Measurements from ENCODE around the gene SLC12A9. TPM values are rescaled to one million over a fixed set of nuclear protein-coding genes. Genes with fewer than 3 reads are reported as not detected.
"Not testable (repeated sequence)": the region's sequence is repeated elsewhere in the genome, so short reads cannot be mapped to it uniquely, and the experiment has no call there.

The SLC12A9 gene
- total RNA-seq, 1 donor from 2014 or later, result 26.6 TPM

GRCh38 chr7:100806276-100806675 is 46.2 kb upstream of the SLC12A9 start:
- Mint-ChIP-seq H3K4me3 (ENCODE audit: unreplicated experiment) (no peak overlapping the region), H3K27ac (ENCODE audit: unreplicated experiment) (no peak overlapping the region), H3K27me3 (ENCODE audit: low read depth) (no peaks in the 10 kb centered on the region), H3K4me1 (ENCODE audit: low read depth) (peaks cover 30% of the 10 kb centered on the region), H3K36me3 (ENCODE audit: low read depth) (peaks cover 39% of the 10 kb centered on the region), H3K9me3 (ENCODE audit: low read depth) (no peaks in the 10 kb centered on the region)
- TF ChIP-seq, protein P1, sequence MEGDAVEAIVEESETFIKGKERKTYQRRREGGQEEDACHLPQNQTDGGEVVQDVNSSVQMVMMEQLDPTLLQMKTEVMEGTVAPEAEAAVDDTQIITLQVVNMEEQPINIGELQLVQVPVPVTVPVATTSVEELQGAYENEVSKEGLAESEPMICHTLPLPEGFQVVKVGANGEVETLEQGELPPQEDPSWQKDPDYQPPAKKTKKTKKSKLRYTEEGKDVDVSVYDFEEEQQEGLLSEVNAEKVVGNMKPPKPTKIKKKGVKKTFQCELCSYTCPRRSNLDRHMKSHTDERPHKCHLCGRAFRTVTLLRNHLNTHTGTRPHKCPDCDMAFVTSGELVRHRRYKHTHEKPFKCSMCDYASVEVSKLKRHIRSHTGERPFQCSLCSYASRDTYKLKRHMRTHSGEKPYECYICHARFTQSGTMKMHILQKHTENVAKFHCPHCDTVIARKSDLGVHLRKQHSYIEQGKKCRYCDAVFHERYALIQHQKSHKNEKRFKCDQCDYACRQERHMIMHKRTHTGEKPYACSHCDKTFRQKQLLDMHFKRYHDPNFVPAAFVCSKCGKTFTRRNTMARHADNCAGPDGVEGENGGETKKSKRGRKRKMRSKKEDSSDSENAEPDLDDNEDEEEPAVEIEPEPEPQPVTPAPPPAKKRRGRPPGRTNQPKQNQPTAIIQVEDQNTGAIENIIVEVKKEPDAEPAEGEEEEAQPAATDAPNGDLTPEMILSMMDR (IDR thresholded peaks at IDR 0.05), result no peak
- no peak for DNase-seq (ENCODE audit: low spot score)

DNA sequence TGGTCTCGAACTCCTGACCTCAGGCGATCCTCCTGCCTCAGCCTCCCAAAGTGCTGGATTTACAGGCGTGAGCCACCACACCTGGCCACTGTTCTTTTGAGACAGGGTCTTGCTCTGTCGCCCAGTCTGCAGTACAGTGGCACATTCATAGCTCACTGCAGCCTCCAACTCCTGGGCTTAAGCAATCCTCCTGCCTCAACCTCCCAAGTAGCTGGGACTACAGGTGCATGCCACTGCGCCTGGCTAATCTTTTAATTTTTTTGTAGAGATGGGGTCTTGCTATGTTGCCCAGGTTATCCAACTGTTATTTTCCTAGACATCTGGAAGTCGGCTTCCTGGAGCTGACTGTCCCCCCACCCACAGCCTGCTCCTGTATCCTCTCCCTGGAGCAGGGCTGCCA is 45.6 kb upstream of the SLC12A9 start:
- not testable (repeated sequence) for H3K27ac Mint-ChIP-seq (ENCODE audit: unreplicated experiment); H3K4me3 Mint-ChIP-seq (ENCODE audit: unreplicated experiment); H3K27me3 Mint-ChIP-seq (ENCODE audit: low read depth); H3K9me3 Mint-ChIP-seq (ENCODE audit: low read depth); DNase-seq (ENCODE audit: low spot score)
- H3K4me1 Mint-ChIP-seq (ENCODE audit: low read depth), result peaks cover 25% of the 10 kb centered on the region
- H3K36me3 Mint-ChIP-seq (ENCODE audit: low read depth), result peaks cover 42% of the 10 kb centered on the region

DNA sequence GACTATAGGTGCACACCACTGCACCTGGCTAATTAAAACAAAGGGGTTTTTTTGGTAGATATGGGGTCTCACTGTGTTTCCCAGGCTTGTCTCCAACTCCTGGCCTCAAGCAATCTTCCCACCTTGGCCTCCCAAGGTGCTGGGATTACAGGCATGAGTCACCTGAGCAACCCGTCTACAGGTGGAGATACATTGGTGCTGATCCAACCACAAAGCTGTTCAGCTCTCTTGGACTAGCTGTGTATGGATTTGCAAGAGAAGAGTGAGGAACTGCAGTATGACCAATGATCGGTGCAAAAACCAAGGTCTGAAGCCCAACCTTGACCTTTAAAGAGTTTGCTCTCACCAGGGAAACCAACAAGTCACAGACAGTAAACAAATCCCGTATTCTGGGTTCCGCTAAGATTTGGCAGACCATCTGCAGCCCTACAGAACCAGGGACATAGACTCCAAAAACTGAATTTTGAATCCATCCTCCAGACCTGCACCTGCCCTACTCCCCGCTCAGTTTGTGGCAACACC is 44.1 kb upstream of the SLC12A9 start:
- TF ChIP-seq, protein P1 (IDR thresholded peaks at IDR 0.05), result no peak
- DNase-seq (ENCODE audit: low spot score), result no peak
- Mint-ChIP-seq H3K4me1 (ENCODE audit: low read depth) (peaks cover 10% of the 10 kb centered on the region), H3K27ac (ENCODE audit: unreplicated experiment) (no peak overlapping the region), H3K4me3 (ENCODE audit: unreplicated experiment) (no peak overlapping the region), H3K36me3 (ENCODE audit: low read depth) (peaks cover 45% of the 10 kb centered on the region), H3K9me3 (ENCODE audit: low read depth) (no peaks in the 10 kb centered on the region), H3K27me3 (ENCODE audit: low read depth) (no peaks in the 10 kb centered on the region)

DNA sequence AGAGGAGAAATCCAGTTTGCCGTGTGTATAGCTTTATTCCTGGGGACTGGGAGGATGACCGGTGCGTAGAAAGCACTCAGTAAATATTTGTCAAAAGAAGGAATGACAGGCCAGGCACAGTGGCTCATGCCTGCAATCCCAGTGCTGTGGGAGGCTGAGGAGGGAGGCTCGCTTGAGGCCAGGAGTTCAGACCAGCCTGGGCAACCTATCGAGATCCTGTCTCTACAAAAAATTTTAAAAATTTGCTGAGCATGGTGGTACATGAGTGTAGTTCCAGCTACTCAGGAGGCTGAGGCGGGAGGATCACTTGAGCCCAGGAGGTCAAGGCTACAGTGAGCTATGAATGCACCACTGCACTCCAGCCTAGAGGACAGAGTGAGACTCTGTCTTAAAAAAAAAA is 41.0 kb upstream of the SLC12A9 start:
- Mint-ChIP-seq H3K4me3 (ENCODE audit: unreplicated experiment) (no peak overlapping the region), H3K27ac (ENCODE audit: unreplicated experiment) (no peak overlapping the region)
- DNase-seq (ENCODE audit: low spot score), result no peak

DNA sequence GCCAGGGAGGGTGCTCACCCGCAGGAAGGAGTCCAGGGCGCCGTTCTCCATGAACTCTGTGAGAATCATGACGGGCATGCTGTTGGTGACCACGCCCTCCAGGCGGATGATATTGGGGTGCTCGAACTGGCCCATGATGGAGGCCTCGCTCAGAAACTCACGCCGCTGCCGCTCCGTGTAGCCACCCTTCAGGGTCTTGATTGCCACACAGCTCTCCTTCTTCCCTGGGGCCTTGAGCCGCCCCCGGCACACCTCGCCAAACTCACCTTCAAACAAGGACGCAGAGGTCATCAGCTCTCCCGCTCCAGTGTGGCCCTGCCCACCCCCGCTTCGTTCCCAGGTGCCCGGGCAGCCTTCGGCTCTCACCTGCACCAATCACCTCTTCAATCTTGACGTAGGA is 39.8 kb upstream of the SLC12A9 start:
- H3K9me3 Mint-ChIP-seq (ENCODE audit: low read depth), result no peaks in the 10 kb centered on the region
- no peaks in the 10 kb centered on the region for H3K4me1 Mint-ChIP-seq (ENCODE audit: low read depth)
- H3K36me3 Mint-ChIP-seq (ENCODE audit: low read depth), result peaks cover 42% of the 10 kb centered on the region
- H3K27ac Mint-ChIP-seq (ENCODE audit: unreplicated experiment), result no peak overlapping the region
- H3K4me3 Mint-ChIP-seq (ENCODE audit: unreplicated experiment), result no peak overlapping the region
- no peak for DNase-seq (ENCODE audit: low spot score)
- H3K27me3 Mint-ChIP-seq (ENCODE audit: low read depth), result no peaks in the 10 kb centered on the region
- TF ChIP-seq, protein P1 (IDR thresholded peaks at IDR 0.05), result no peak

More for the DNA sequence above, 41.0 kb upstream of the SLC12A9 start:
- no peaks in the 10 kb centered on the region for H3K9me3 Mint-ChIP-seq (ENCODE audit: low read depth)
- H3K4me1 Mint-ChIP-seq (ENCODE audit: low read depth), result no peaks in the 10 kb centered on the region
- peaks cover 47% of the 10 kb centered on the region for H3K36me3 Mint-ChIP-seq (ENCODE audit: low read depth)
- TF ChIP-seq, protein P1 (IDR thresholded peaks at IDR 0.05), result no peak
- no peaks in the 10 kb centered on the region for H3K27me3 Mint-ChIP-seq (ENCODE audit: low read depth)

DNA sequence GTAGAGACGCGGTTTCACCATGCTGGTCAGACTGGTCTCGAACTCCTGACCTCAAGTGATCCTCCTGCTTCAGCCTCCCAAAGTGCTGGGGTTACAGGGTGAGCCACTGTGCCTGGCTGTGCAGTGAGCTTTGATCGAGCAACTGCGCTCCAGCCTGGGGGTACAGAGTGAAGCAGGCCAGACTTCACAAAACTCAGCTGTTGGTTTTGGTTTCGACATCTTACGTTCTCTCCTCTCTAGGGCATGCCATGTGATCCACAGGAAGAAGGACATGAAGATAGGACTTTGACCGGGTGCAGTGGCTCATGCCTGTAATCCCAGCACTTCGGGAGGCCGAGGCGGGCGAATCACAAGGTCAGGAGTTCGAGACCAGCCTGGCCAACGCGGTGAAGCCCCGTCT is 36.0 kb upstream of the SLC12A9 start:
- H3K4me3 Mint-ChIP-seq (ENCODE audit: unreplicated experiment); H3K4me1 Mint-ChIP-seq (ENCODE audit: low read depth); H3K27me3 Mint-ChIP-seq (ENCODE audit: low read depth); DNase-seq (ENCODE audit: low spot score); H3K27ac Mint-ChIP-seq (ENCODE audit: unreplicated experiment); H3K9me3 Mint-ChIP-seq (ENCODE audit: low read depth): not testable (repeated sequence)
- H3K36me3 Mint-ChIP-seq (ENCODE audit: low read depth), result peaks cover 38% of the 10 kb centered on the region
